ENCODE measurements around the gene SLC25A22.

- TF ChIP-seq CTCF (IDR thresholded peaks at IDR 0.05) (no peak), POLR2A (IDR thresholded peaks at IDR 0.05) (no peak)
Measured at GRCh38 chr11:799641-800316, 1.7 kb upstream of the SLC25A22 start.

Measured in body of pancreas (tissue), 4 donors.